ENCODE data around the gene CSAG3.
"Not testable (repeated sequence)": the region's sequence is repeated elsewhere in the genome, so short reads cannot be mapped to it uniquely, and the experiment has no call there.

DNA sequence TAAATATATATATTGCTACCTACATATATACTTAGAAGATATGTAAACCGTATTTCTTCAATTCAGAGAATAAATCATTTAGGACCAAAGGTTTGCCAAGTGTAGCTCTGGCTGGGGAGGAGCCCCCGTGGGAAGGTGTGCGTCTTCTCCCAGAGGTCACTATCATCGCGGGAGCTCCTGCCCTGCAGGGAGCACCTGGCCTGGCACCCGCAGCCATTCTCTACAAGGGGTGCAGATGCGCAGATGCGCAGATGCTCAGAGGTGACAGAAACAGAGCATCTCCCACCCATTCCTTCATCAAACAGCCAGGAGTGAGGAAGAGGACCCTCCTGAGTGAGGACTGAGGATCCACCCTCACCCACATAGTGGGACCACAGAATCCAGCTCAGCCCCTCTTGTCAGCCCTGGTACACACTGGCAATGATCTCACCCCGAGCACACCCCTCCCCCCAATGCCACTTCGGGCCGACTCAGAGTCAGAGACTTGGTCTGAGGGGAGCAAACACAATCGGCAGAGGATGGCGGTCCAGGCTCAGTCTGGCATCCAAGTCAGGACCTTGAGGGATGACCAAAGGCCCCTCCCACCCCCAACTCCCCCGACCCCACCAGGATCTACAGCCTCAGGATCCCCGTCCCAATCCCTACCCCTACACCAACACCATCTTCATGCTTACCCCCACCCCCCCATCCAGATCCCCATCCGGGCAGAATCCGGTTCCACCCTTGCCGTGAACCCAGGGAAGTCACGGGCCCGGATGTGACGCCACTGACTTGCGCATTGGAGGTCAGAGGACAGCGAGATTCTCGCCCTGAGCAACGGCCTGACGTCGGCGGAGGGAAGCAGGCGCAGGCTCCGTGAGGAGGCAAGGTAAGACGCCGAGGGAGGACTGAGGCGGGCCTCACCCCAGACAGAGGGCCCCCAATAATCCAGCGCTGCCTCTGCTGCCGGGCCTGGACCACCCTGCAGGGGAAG, 44.9 kb upstream of the CSAG3 start, which contains the start of gene MAGEA2B:
- TF ChIP-seq BHLHE40 (IDR thresholded peaks at IDR 0.05; ENCODE audit: borderline replicate concordance); CTBP1 (IDR thresholded peaks at IDR 0.05; ENCODE audit: borderline replicate concordance); HDGF (IDR thresholded peaks at IDR 0.05; ENCODE audit: borderline replicate concordance); ELF4 (IDR thresholded peaks at IDR 0.05); LEF1 (IDR thresholded peaks at IDR 0.05; ENCODE audit: borderline replicate concordance); SUZ12 (IDR thresholded peaks at IDR 0.05); FOXA1 (IDR thresholded peaks at IDR 0.05); FOXM1 (IDR thresholded peaks at IDR 0.05; ENCODE audit: borderline replicate concordance); ZNF384 (IDR thresholded peaks at IDR 0.05); NFRKB (IDR thresholded peaks at IDR 0.05); TARDBP (IDR thresholded peaks at IDR 0.05); FOXK2 (IDR thresholded peaks at IDR 0.05); ARNT (IDR thresholded peaks at IDR 0.05): not testable (repeated sequence)
- TF ChIP-seq, protein P1, sequence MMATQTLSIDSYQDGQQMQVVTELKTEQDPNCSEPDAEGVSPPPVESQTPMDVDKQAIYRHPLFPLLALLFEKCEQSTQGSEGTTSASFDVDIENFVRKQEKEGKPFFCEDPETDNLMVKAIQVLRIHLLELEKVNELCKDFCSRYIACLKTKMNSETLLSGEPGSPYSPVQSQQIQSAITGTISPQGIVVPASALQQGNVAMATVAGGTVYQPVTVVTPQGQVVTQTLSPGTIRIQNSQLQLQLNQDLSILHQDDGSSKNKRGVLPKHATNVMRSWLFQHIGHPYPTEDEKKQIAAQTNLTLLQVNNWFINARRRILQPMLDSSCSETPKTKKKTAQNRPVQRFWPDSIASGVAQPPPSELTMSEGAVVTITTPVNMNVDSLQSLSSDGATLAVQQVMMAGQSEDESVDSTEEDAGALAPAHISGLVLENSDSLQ (IDR thresholded peaks at IDR 0.05), result not testable (repeated sequence)

All from HEK293T (cell line).